GM12892 (cell line): Measurements from ENCODE around the gene LUC7L.

Experiments used
- POLR2A ChIP-seq: IDR thresholded peaks from 2 replicates; pipeline ENCODE4 v1.6.1; 2011; ENCODE audit warnings: low read depth, low read length, control low read depth
- POLR2AphosphoS5 ChIP-seq: IDR thresholded peaks from 2 replicates; pipeline ENCODE4 v1.6.1; 2011; ENCODE audit warnings: low read depth, low read length, control low read depth
- TAF1 ChIP-seq: IDR thresholded peaks from 2 replicates; pipeline ENCODE4 v1.6.1; 2011; ENCODE audit warnings: low read depth, mild to moderate bottlenecking, control low read depth, low read length, borderline replicate concordance

DNA sequence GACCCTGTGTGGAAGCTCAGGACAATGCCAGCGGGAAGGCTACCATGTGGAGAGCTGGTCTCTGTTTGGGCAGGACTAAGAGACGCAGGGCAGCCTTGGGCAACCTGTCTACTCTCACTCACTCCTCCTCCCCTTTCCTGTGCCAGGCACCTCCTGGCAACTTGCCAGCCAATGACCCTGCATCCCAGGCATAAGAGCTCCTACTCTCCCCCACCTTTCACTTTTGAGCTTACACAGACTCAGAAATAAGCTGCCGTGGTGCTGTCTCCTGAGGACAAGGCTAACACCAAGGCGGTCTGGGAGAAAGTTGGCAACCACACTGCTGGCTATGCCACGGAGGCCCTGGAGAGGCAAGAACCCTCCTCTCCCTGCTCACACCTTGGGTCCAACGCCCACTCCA, 60.8 kb downstream of the LUC7L start:
- TF ChIP-seq POLR2AphosphoS5 (no peak), POLR2A (no peak), TAF1 (no peak)
